Astrocyte (in vitro differentiated cells and primary cell): ENCODE results near the gene NPHP4. TPM values are rescaled to one million over a fixed set of nuclear protein-coding genes. Genes with fewer than 3 reads are reported as not detected.

ENCODE experiments used
- DNase-seq: peaks from one replicate; pipeline ENCODE4 v3.0.0-alpha.2; 2010; ENCODE audit warnings: low read depth
- FAIRE-seq: peaks from 2 replicates; lab custom pipeline; 2011; peaks lifted over from hg19 to GRCh38; lab: Jason Lieb, UNC
- H2AFZ ChIP-seq: 2 replicates; pipeline ENCODE4 v1.6.0; 2012; ENCODE audit warnings: low read depth, low read length, inconsistent platforms
- H3K27ac ChIP-seq: 2 replicates; pipeline ENCODE4 v1.5.1; 2011; ENCODE audit warnings: low read depth, low read length, inconsistent platforms
- H3K27me3 ChIP-seq: 2 replicates; pipeline ENCODE4 v1.6.0; 2011; ENCODE audit warnings: low read length, inconsistent platforms; ENCODE audit not compliant: insufficient read depth
- H3K36me3 ChIP-seq: 2 replicates; pipeline ENCODE4 v1.5.1; 2011; ENCODE audit warnings: low read length, inconsistent platforms; ENCODE audit not compliant: insufficient read depth
- H3K4me1 ChIP-seq: 2 replicates; pipeline ENCODE4 v1.5.1; 2011; ENCODE audit warnings: low read length, inconsistent platforms; ENCODE audit not compliant: insufficient read depth
- H3K4me2 ChIP-seq: 2 replicates; pipeline ENCODE4 v1.6.0; 2012; ENCODE audit warnings: low read length, inconsistent platforms
- H3K4me3 ChIP-seq: 2 replicates; pipeline ENCODE4 v1.5.1; 2011; ENCODE audit warnings: low read depth, mild to moderate bottlenecking, low read length, inconsistent platforms; ENCODE audit not compliant: insufficient read depth
- H3K79me2 ChIP-seq: 2 replicates; pipeline ENCODE4 v1.6.0; 2012; ENCODE audit warnings: mild to moderate bottlenecking, low read length, inconsistent platforms; ENCODE audit not compliant: insufficient read depth
- H3K9ac ChIP-seq: 2 replicates; pipeline ENCODE4 v1.6.0; 2012; ENCODE audit warnings: mild to moderate bottlenecking, low read length, inconsistent platforms
- H3K9me3 ChIP-seq: 2 replicates; pipeline ENCODE4 v1.5.1; 2012; ENCODE audit warnings: low read depth, mild to moderate bottlenecking, low read length, inconsistent platforms; ENCODE audit not compliant: insufficient read depth
- H4K20me1 ChIP-seq: 2 replicates; pipeline ENCODE4 v1.6.0; 2012; ENCODE audit warnings: low read length, inconsistent platforms; ENCODE audit not compliant: insufficient read depth
- H3K27ac Mint-ChIP-seq: one replicate; pipeline ENCODE4 v1.8.0; 2021; ENCODE audit warnings: mild to moderate bottlenecking, mixed read lengths; ENCODE audit not compliant: unreplicated experiment
- H3K27me3 Mint-ChIP-seq: one replicate; pipeline ENCODE4 v1.8.0; 2021; ENCODE audit warnings: low read depth, mixed read lengths; ENCODE audit not compliant: unreplicated experiment
- H3K36me3 Mint-ChIP-seq: one replicate; pipeline ENCODE4 v1.8.0; 2021; ENCODE audit warnings: low read depth, mixed read lengths; ENCODE audit not compliant: unreplicated experiment
- H3K4me1 Mint-ChIP-seq: one replicate; pipeline ENCODE4 v1.8.0; 2021; ENCODE audit warnings: low read depth, mixed read lengths; ENCODE audit not compliant: unreplicated experiment
- H3K4me3 Mint-ChIP-seq: one replicate; pipeline ENCODE4 v1.8.0; 2021; ENCODE audit warnings: mild to moderate bottlenecking, moderate library complexity, mixed read lengths; ENCODE audit not compliant: unreplicated experiment
- H3K9me3 Mint-ChIP-seq: one replicate; pipeline ENCODE4 v1.8.0; 2021; ENCODE audit warnings: mild to moderate bottlenecking, mixed read lengths; ENCODE audit not compliant: unreplicated experiment
- EZH2 ChIP-seq: IDR thresholded peaks from 2 replicates; pipeline ENCODE4 v1.6.1; 2012; ENCODE audit warnings: mild to moderate bottlenecking, low read length, inconsistent platforms; ENCODE audit not compliant: insufficient read depth
- total RNA-seq: library from RNA; stranded (reverse); gene quantifications from 2 replicates; pipeline ENCODE4 v1.2.1, GENCODE V29; 2021
- TF ChIP-seq, protein P1 (sequence below): IDR thresholded peaks from 2 replicates; pipeline ENCODE4 v1.5.1; 2011; ENCODE audit warnings: low read depth, mild to moderate bottlenecking, inconsistent platforms, low read length, moderate library complexity; ENCODE audit not compliant: insufficient read depth

NPHP4 gene
- total RNA-seq, 1 donor from 2014 or later, result 8.4 TPM

DNA sequence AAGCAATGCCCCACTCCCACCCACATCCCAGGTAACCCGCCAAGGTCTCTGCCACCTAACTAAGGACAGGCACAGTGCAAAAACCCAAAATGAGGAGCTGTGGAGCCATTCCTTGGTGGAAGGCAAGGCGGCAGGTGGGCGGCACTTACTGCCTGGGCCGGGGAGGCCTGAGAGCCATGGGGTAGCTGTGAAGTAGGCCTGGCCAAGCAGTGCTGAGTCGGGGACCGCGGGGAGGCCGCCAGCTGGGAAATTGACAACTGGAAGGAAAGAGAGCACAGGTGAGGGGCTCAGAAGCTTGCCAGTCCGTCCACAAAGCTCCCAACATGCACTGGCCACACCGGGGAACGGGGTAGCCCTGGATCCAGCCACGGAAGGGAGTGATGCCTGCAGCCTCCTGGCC is 85.3 kb downstream of the NPHP4 start:
- H2AFZ ChIP-seq, result no peak overlapping the region
- TF ChIP-seq, protein P1, sequence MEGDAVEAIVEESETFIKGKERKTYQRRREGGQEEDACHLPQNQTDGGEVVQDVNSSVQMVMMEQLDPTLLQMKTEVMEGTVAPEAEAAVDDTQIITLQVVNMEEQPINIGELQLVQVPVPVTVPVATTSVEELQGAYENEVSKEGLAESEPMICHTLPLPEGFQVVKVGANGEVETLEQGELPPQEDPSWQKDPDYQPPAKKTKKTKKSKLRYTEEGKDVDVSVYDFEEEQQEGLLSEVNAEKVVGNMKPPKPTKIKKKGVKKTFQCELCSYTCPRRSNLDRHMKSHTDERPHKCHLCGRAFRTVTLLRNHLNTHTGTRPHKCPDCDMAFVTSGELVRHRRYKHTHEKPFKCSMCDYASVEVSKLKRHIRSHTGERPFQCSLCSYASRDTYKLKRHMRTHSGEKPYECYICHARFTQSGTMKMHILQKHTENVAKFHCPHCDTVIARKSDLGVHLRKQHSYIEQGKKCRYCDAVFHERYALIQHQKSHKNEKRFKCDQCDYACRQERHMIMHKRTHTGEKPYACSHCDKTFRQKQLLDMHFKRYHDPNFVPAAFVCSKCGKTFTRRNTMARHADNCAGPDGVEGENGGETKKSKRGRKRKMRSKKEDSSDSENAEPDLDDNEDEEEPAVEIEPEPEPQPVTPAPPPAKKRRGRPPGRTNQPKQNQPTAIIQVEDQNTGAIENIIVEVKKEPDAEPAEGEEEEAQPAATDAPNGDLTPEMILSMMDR, result no peak
- TF ChIP-seq EZH2, result no peak
- no peak overlapping the region for H3K4me3 ChIP-seq
- no peaks in the 10 kb centered on the region for H3K79me2 ChIP-seq
- H3K9me3 Mint-ChIP-seq, result no peaks in the 10 kb centered on the region
- H3K27ac ChIP-seq, result no peak overlapping the region
- H3K9ac ChIP-seq, result no peak overlapping the region
- H3K4me1 ChIP-seq, result no peaks in the 10 kb centered on the region
- H3K27ac Mint-ChIP-seq, result no peak overlapping the region
- H3K4me2 ChIP-seq, result no peak overlapping the region
- H3K36me3 ChIP-seq, result no peaks in the 10 kb centered on the region
- no peaks in the 10 kb centered on the region for H3K27me3 ChIP-seq
- H3K9me3 ChIP-seq, result no peaks in the 10 kb centered on the region
- DNase-seq (no peak), FAIRE-seq (no peak)
- peaks cover 8% of the 10 kb centered on the region for H3K36me3 Mint-ChIP-seq
- H3K27me3 Mint-ChIP-seq, result no peaks in the 10 kb centered on the region
- H4K20me1 ChIP-seq, result peaks cover 4% of the 10 kb centered on the region
- H3K4me3 Mint-ChIP-seq, result no peak overlapping the region
- no peaks in the 10 kb centered on the region for H3K4me1 Mint-ChIP-seq

DNA sequence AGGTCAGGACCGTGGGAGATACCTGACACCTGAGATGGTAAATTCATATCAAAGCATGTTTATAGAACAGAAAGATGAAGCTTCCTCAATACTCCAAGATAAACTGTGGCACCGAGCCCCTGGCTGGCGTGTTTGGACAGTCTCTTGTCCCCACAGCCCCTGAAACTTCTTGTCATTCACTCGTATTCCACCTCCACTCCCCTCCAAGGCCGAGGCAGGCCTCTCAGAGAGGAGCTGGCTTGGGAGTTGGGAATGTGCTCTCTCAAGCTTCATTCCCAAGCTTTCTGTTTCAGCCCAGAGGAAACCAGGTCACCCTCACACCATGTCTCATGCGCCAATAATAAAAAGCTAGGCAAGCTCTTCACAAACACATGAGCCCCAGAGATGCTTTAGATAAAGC is 86.1 kb downstream of the NPHP4 start:
- H3K4me2 ChIP-seq, result no peak overlapping the region
- peaks cover 8% of the 10 kb centered on the region for H3K36me3 Mint-ChIP-seq
- H2AFZ ChIP-seq, result no peak overlapping the region
- no peaks in the 10 kb centered on the region for H3K79me2 ChIP-seq
- H3K4me3 Mint-ChIP-seq, result no peak overlapping the region
- TF ChIP-seq EZH2, result no peak
- TF ChIP-seq, protein P1, result no peak
- H3K27me3 ChIP-seq, result no peaks in the 10 kb centered on the region
- H3K9me3 Mint-ChIP-seq, result no peaks in the 10 kb centered on the region
- no peaks in the 10 kb centered on the region for H3K9me3 ChIP-seq
- H3K9ac ChIP-seq, result no peak overlapping the region
- peaks cover 4% of the 10 kb centered on the region for H4K20me1 ChIP-seq
- no peaks in the 10 kb centered on the region for H3K36me3 ChIP-seq
- no peak overlapping the region for H3K27ac ChIP-seq
- no peaks in the 10 kb centered on the region for H3K4me1 ChIP-seq
- FAIRE-seq (no peak), DNase-seq (no peak)
- H3K27ac Mint-ChIP-seq, result no peak overlapping the region
- H3K27me3 Mint-ChIP-seq, result no peaks in the 10 kb centered on the region
- H3K4me1 Mint-ChIP-seq, result no peaks in the 10 kb centered on the region
- H3K4me3 ChIP-seq, result no peak overlapping the region

DNA sequence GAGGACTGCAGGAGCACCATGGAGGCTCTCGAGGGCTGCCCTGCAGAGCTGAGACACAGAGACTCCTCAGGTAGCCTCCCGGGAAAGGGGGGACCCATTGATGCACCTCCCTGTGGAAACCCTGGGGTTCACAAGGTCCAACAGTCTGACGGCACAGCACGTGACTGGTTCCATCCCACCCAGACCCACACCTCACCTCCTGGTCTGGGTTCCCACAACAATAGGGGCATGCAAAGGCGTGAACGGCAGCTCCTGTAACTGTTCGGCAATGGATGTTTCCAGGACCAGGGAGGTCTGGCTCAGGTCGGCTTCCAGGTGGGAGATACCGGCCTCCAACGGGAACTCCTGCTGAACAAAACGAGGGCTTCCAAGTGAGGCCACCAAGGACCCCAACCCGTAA is 86.8 kb downstream of the NPHP4 start:
- Histone ChIP-seq H3K36me3 (no peaks in the 10 kb centered on the region), H3K9ac (no peak overlapping the region), H3K27ac (no peak overlapping the region), H3K27me3 (no peaks in the 10 kb centered on the region), H3K4me3 (no peak overlapping the region), H3K79me2 (no peaks in the 10 kb centered on the region), H3K4me1 (no peaks in the 10 kb centered on the region), H2AFZ (no peak overlapping the region), H3K4me2 (no peak overlapping the region), H3K9me3 (no peaks in the 10 kb centered on the region), H4K20me1 (peaks cover 3% of the 10 kb centered on the region)
- Mint-ChIP-seq H3K4me3 (no peak overlapping the region), H3K27ac (no peak overlapping the region), H3K4me1 (no peaks in the 10 kb centered on the region), H3K36me3 (peaks cover 8% of the 10 kb centered on the region), H3K9me3 (no peaks in the 10 kb centered on the region), H3K27me3 (no peaks in the 10 kb centered on the region)
- FAIRE-seq (no peak), DNase-seq (no peak)
- no peak for TF ChIP-seq EZH2
- TF ChIP-seq, protein P1, result no peak
